Gastrocnemius medialis (tissue), 4 donors: ENCODE measurements around the gene ELK3. TPM values are rescaled to one million over a fixed set of nuclear protein-coding genes. Genes with fewer than 3 reads are reported as not detected.
A peak's percentile ranks its signal among the peaks of the same experiment; 100 is the strongest.

Experiments
- ATAC-seq, 2 donors: fragments of 150-250 bp; one replicate each; pipeline ENCODE4 v1.9.1; 2016
- DNase-seq, 2 donors: peaks; one replicate each; pipeline ENCODE4 v3.0.0-alpha.2; 2019
- H3K27ac ChIP-seq, 4 donors: fragments of 200-600 bp; sonication (generic); 1 replicate in 1 of 4; 2 replicates in 3 of 4; pipeline ENCODE4 v1.5.1; 2016 to 2018; ENCODE audit warnings: mild to moderate bottlenecking in 2 of 4, moderate library complexity in 1 of 4
- H3K27me3 ChIP-seq, 3 donors: fragments of 200-600 bp; sonication (generic) in 2 of 3; 1 replicate in 1 of 3; 2 replicates in 2 of 3; pipeline versions ENCODE4 v1.5.1 to v1.6.0; 2016 to 2019; ENCODE audit warnings: mild to moderate bottlenecking in 1 of 3, moderate library complexity in 1 of 3
- H3K36me3 ChIP-seq, 2 donors: fragments of 200-600 bp; sonication (generic) in 1 of 2; one replicate each; pipeline ENCODE4 v1.5.1; 2017 to 2018
- H3K4me1 ChIP-seq, 2 donors: fragments of 200-600 bp; sonication (generic) in 1 of 2; one replicate each; pipeline ENCODE4 v1.5.1; 2016 to 2017; ENCODE audit warnings: mild to moderate bottlenecking in 2 of 2
- H3K4me3 ChIP-seq, 4 donors: fragments of 200-600 bp; sonication (generic) in 3 of 4; 1 replicate in 1 of 4; 2 replicates in 3 of 4; pipeline ENCODE4 v1.5.1; 2016 to 2019; ENCODE audit warnings: mild to moderate bottlenecking in 2 of 4
- H3K9me3 ChIP-seq, 3 donors: fragments of 200-600 bp; sonication (generic) in 2 of 3; 1 replicate in 1 of 3; 2 replicates in 2 of 3; pipeline ENCODE4 v1.5.1; 2016 to 2019
- CTCF ChIP-seq, 5 experiments: fragments of 450-650 bp in 3 of 5; fragments of 200-600 bp in 2 of 5; sonication (generic) in 2 of 5; IDR thresholded peaks in 4 of 5; conservative IDR thresholded peaks in 1 of 5; 1 replicate in 4 of 5; 2 replicates in 1 of 5; pipeline ENCODE4 v1.5.1; 2016 to 2019; ENCODE audit warnings: antibody characterized with exemption in 5 of 5, mild to moderate bottlenecking in 3 of 5, moderate library complexity in 3 of 5
- POLR2A ChIP-seq, 2 donors: fragments of 450-650 bp; IDR thresholded peaks; one replicate each; pipeline ENCODE4 v1.6.1; 2017; ENCODE audit warnings: antibody characterized with exemption in 2 of 2, mild to moderate bottlenecking in 2 of 2, moderate library complexity in 2 of 2
- in situ Hi-C, 4 donors: fragments of 200-750 bp; cut with MboI; loops; one replicate each; pipeline versions ENCODE4 v1.15.0 to v1.8.0; 2017; ENCODE audit warnings: low sequenced_read_pairs in 4 of 4
- intact Hi-C: fragments of 100-400 bp; cut with DNase I; formaldehyde crosslinking; loops from one replicate; pipeline ENCODE4 v1.15.1; 2023; ENCODE audit warnings: low total_unique reads
- total RNA-seq, 4 donors: library from RNA; depleted of rRNA; stranded (reverse); fragments of >200 nt; gene quantifications; one replicate each; pipeline versions ENCODE4 v1.1.0 to v1.2.3, GENCODE V29; 2016

The ELK3 gene
- total RNA-seq, 4 donors from 2014 or later = 3.7 to 6.6 (median 4.9) TPM

GRCh38 chr12:96234591-96235483 lies 40.7 kb downstream of the ELK3 start:
- DNase-seq (no peak), ATAC-seq (no peak)
- Histone ChIP-seq H3K36me3 (no peaks in the 10 kb centered on the region), H3K4me1 (peaks cover 42 to 47% of the 10 kb centered on the region in 2 donors), H3K27me3 (peaks cover 8 to 9% (median 8%) of the 10 kb centered on the region in 3 donors), H3K27ac (peak overlapping the region; percentile 11 to 69 (median 46)), H3K4me3 (no peak overlapping the region), H3K9me3 (no peaks in the 10 kb centered on the region)
- TF ChIP-seq CTCF (IDR thresholded peaks at IDR 0.05 in 4 of 5, conservative IDR thresholded peaks at IDR 0.05 in 1 of 5) (no peak), POLR2A (IDR thresholded peaks at IDR 0.05) (no peak)
- intact Hi-C loops (loop anchor here (2.0 to 10.0 kb wide), 3 partner anchors 18 to 380 kb away; partner anchors contain the start of gene SNRPF), in situ Hi-C loops (no loop called here)

- ATAC-seq = no peak
- H3K4me1 ChIP-seq = peaks cover 42 to 50% of the 10 kb centered on the region in 2 donors
Measured at GRCh38 chr12:96235484-96235826, 41.3 kb downstream of the ELK3 start.

DNA sequence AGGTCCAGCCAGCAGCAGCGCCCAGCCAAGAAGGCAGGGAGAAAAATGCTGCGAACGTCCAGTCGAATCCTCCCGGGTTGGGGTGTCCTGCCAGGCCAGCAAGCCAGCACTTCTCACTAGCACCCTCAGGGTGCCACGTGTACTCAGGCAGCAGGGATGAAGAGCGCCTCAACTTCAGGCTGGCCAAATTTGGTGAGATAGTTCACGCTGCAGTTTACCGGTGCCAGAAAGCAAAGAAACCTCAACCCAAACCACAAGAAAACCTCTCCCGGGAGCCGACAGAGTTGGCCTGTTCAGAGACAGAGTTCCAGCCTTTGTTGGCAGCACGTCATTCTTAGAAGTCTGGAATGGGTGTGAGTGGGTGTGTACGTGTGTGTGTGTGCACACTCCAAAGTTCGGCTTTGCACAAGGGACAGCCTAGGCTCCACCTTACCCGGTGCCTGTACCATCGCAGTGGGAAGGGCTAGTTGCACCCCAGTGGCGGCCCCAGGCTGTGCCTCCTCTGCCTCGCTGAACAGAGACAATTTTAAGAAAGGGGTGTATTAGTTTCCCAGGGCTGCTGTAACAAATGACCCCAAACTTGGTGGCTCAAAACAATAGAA lies 42.1 kb downstream of the ELK3 start:
- peaks cover 42 to 52% of the 10 kb centered on the region in 2 donors for H3K4me1 ChIP-seq
- in situ Hi-C loops = no loop called here
- TF ChIP-seq CTCF (IDR thresholded peaks at IDR 0.05 in 4 of 5, conservative IDR thresholded peaks at IDR 0.05 in 1 of 5) = no peak
- no peak for TF ChIP-seq POLR2A (IDR thresholded peaks at IDR 0.05)
- H3K9me3 ChIP-seq = no peaks in the 10 kb centered on the region
- no peak overlapping the region for H3K4me3 ChIP-seq
- intact Hi-C loops = loop anchor here (10.0 kb wide), 1 partner anchor 382 kb away; the partner anchor contains the start of gene SNRPF
- H3K27me3 ChIP-seq = peaks cover 8 to 15% (median 9%) of the 10 kb centered on the region in 3 donors
- no peak for ATAC-seq
- no peak for DNase-seq
- H3K36me3 ChIP-seq = no peaks in the 10 kb centered on the region
- H3K27ac ChIP-seq = peak overlapping the region in 3 of 4 donors; percentile 1 to 69 (median 69)

More at GRCh38 chr12:96235484-96235826, 41.3 kb downstream of the ELK3 start:
- no peak overlapping the region for H3K4me3 ChIP-seq
- DNase-seq = no peak
- H3K27me3 ChIP-seq = peaks cover 8 to 14% (median 9%) of the 10 kb centered on the region in 3 donors
- no peaks in the 10 kb centered on the region for H3K36me3 ChIP-seq
- TF ChIP-seq CTCF (IDR thresholded peaks at IDR 0.05 in 4 of 5, conservative IDR thresholded peaks at IDR 0.05 in 1 of 5) (no peak), POLR2A (IDR thresholded peaks at IDR 0.05) (no peak)
- intact Hi-C loops (loop anchor here (2.0 to 10.0 kb wide), 2 partner anchors 19 to 381 kb away; partner anchors contain the start of gene SNRPF), in situ Hi-C loops (no loop called here)
- peak overlapping the region in 2 of 4 donors; percentile 69 for H3K27ac ChIP-seq
- no peaks in the 10 kb centered on the region for H3K9me3 ChIP-seq

- H3K27me3 ChIP-seq = peaks cover 9 to 15% (median 13%) of the 10 kb centered on the region in 3 donors
- no peaks in the 10 kb centered on the region for H3K9me3 ChIP-seq
- intact Hi-C loops (loop anchor here (10.0 kb wide), 1 partner anchor 382 kb away; the partner anchor contains the start of gene SNRPF), in situ Hi-C loops (no loop called here)
- no peak for ATAC-seq
- DNase-seq = no peak
- no peaks in the 10 kb centered on the region for H3K36me3 ChIP-seq
- peak overlapping the region in 1 of 4 donors; percentile 6 for H3K4me3 ChIP-seq
- peak overlapping the region; percentile 43 to 69 (median 64) for H3K27ac ChIP-seq
- TF ChIP-seq CTCF (IDR thresholded peaks at IDR 0.05 in 4 of 5, conservative IDR thresholded peaks at IDR 0.05 in 1 of 5) (no peak), POLR2A (IDR thresholded peaks at IDR 0.05) (no peak)
- peaks cover 42 to 59% of the 10 kb centered on the region in 2 donors for H3K4me1 ChIP-seq
Measured at GRCh38 chr12:96237035-96237434, 42.9 kb downstream of the ELK3 start.
